Osteocyte (in vitro differentiated cells): ENCODE measurements around the gene TGM4. TPM values are rescaled to one million over a fixed set of nuclear protein-coding genes. Genes with fewer than 3 reads are reported as not detected.

Experiments
- DNase-seq: peaks from one replicate; pipeline ENCODE4 v3.0.0; 2021; ENCODE audit warnings: mixed read lengths; ENCODE audit not compliant: unreplicated experiment; ENCODE audit errors: extremely low spot score
- H3K27ac Mint-ChIP-seq: one replicate; pipeline ENCODE4 v1.8.0; 2021; ENCODE audit warnings: mild to moderate bottlenecking, mixed read lengths; ENCODE audit not compliant: unreplicated experiment
- H3K27me3 Mint-ChIP-seq: one replicate; pipeline ENCODE4 v1.8.0; 2021; ENCODE audit warnings: mixed read lengths; ENCODE audit not compliant: unreplicated experiment
- H3K36me3 Mint-ChIP-seq: one replicate; pipeline ENCODE4 v1.8.0; 2021; ENCODE audit warnings: mixed read lengths; ENCODE audit not compliant: unreplicated experiment
- H3K4me1 Mint-ChIP-seq: one replicate; pipeline ENCODE4 v1.8.0; 2021; ENCODE audit warnings: mixed read lengths; ENCODE audit not compliant: unreplicated experiment
- H3K4me3 Mint-ChIP-seq: one replicate; pipeline ENCODE4 v1.8.0; 2021; ENCODE audit warnings: mild to moderate bottlenecking, moderate library complexity, mixed read lengths; ENCODE audit not compliant: unreplicated experiment
- H3K9me3 Mint-ChIP-seq: one replicate; pipeline ENCODE4 v1.8.0; 2021; ENCODE audit warnings: mixed read lengths; ENCODE audit not compliant: unreplicated experiment
- total RNA-seq: library from RNA; stranded (reverse); gene quantifications from 2 replicates; pipeline ENCODE4 v1.2.1, GENCODE V29; 2021
- TF ChIP-seq, protein P1 (sequence below): fragments of 200-600 bp; sonication (generic); IDR thresholded peaks from 2 replicates; pipeline ENCODE4 v1.5.0; 2021; ENCODE audit warnings: antibody characterized with exemption, mild to moderate bottlenecking, moderate library complexity

Gene TGM4
- total RNA-seq, 1 donor from 2014 or later, result not detected

- H3K4me3 Mint-ChIP-seq, result no peak overlapping the region
- H3K27ac Mint-ChIP-seq, result no peak overlapping the region
- no peaks in the 10 kb centered on the region for H3K27me3 Mint-ChIP-seq
- no peak for DNase-seq
- H3K4me1 Mint-ChIP-seq, result peaks cover 4% of the 10 kb centered on the region
- no peaks in the 10 kb centered on the region for H3K9me3 Mint-ChIP-seq
- TF ChIP-seq, protein P1, sequence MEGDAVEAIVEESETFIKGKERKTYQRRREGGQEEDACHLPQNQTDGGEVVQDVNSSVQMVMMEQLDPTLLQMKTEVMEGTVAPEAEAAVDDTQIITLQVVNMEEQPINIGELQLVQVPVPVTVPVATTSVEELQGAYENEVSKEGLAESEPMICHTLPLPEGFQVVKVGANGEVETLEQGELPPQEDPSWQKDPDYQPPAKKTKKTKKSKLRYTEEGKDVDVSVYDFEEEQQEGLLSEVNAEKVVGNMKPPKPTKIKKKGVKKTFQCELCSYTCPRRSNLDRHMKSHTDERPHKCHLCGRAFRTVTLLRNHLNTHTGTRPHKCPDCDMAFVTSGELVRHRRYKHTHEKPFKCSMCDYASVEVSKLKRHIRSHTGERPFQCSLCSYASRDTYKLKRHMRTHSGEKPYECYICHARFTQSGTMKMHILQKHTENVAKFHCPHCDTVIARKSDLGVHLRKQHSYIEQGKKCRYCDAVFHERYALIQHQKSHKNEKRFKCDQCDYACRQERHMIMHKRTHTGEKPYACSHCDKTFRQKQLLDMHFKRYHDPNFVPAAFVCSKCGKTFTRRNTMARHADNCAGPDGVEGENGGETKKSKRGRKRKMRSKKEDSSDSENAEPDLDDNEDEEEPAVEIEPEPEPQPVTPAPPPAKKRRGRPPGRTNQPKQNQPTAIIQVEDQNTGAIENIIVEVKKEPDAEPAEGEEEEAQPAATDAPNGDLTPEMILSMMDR, result no peak
- H3K36me3 Mint-ChIP-seq, result peaks cover 13% of the 10 kb centered on the region
These were observed 81.5 kb downstream of the TGM4 start for GRCh38 chr3:44955917-44956316.

DNA sequence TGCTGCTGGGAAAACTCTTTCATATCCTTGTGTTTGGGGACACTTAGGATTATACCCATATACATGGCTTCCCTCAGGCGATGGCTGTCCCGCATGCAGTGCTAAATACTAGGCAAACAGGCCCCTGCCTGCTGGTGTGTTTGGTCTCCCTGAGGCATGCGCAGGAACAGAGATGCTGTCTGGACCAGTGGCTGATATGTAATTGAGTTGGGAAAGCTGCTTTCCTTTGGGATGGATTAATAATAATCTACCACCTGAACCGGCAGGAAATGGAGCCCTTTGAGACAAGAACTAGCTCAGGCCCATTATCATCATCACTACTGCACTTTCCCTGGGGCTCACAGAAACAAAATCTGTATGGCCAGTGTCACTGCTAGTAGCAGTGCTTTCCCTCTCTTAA is 83.6 kb downstream of the TGM4 start:
- no peaks in the 10 kb centered on the region for H3K27me3 Mint-ChIP-seq
- no peaks in the 10 kb centered on the region for H3K9me3 Mint-ChIP-seq
- H3K27ac Mint-ChIP-seq, result no peak overlapping the region
- peaks cover 13% of the 10 kb centered on the region for H3K36me3 Mint-ChIP-seq
- no peaks in the 10 kb centered on the region for H3K4me1 Mint-ChIP-seq
- no peak for DNase-seq
- H3K4me3 Mint-ChIP-seq, result no peak overlapping the region
- TF ChIP-seq, protein P1, result no peak

GRCh38 chr3:44958386-44958785 is 84.0 kb downstream of the TGM4 start:
- H3K4me1 Mint-ChIP-seq, result no peaks in the 10 kb centered on the region
- no peak for DNase-seq
- no peak overlapping the region for H3K27ac Mint-ChIP-seq
- peaks cover 13% of the 10 kb centered on the region for H3K36me3 Mint-ChIP-seq
- no peaks in the 10 kb centered on the region for H3K27me3 Mint-ChIP-seq
- H3K9me3 Mint-ChIP-seq, result no peaks in the 10 kb centered on the region
- TF ChIP-seq, protein P1, result no peak
- H3K4me3 Mint-ChIP-seq, result no peak overlapping the region

DNA sequence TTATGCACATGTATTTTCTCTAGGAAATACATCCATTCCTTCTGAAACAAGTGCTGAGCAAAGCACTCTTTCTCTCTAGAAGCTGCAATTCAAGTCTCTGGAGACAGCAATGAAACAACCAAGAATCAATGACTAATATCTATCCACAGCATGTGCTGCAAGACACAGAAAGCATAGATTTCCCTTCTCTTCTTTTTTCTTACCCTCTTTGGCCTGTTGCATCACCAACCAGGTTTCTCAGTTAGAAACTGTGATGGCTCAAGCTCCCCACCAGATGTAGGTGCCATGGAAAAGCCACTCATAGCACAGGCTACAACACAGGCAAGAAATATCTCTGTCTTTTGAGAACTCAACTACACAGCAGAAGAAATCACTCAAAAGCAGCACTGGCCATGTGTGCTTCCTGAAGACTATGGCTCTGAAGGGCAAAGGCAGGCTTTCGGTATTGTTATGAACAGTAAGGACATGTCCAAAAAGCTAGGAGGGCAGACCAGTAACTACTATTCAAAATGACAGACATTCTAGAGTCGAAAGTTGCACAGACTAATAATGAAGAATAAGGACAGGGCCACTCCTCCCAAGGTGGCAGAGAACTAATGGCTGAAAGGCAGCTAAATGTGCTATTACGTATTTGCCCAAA is 86.1 kb downstream of the TGM4 start:
- no peaks in the 10 kb centered on the region for H3K4me1 Mint-ChIP-seq
- H3K27ac Mint-ChIP-seq, result no peak overlapping the region
- no peak overlapping the region for H3K4me3 Mint-ChIP-seq

GRCh38 chr3:44961888-44962287 is 87.5 kb downstream of the TGM4 start:
- Mint-ChIP-seq H3K27me3 (no peaks in the 10 kb centered on the region), H3K36me3 (peaks cover 9% of the 10 kb centered on the region), H3K27ac (no peak overlapping the region), H3K9me3 (no peaks in the 10 kb centered on the region), H3K4me1 (no peaks in the 10 kb centered on the region), H3K4me3 (no peak overlapping the region)
- TF ChIP-seq, protein P1, result no peak
- no peak for DNase-seq

More for the DNA sequence above, 86.1 kb downstream of the TGM4 start:
- H3K36me3 Mint-ChIP-seq, result peaks cover 9% of the 10 kb centered on the region
- no peaks in the 10 kb centered on the region for H3K9me3 Mint-ChIP-seq
- DNase-seq, result no peak
- no peaks in the 10 kb centered on the region for H3K27me3 Mint-ChIP-seq
- TF ChIP-seq, protein P1, result no peak
